ENCODE data around the gene CYFIP1.

CYFIP1 gene

GRCh38 chr15:22887157-22887951 lies 92.8 kb downstream of the CYFIP1 start:
- DNase-seq: no peak

DNA sequence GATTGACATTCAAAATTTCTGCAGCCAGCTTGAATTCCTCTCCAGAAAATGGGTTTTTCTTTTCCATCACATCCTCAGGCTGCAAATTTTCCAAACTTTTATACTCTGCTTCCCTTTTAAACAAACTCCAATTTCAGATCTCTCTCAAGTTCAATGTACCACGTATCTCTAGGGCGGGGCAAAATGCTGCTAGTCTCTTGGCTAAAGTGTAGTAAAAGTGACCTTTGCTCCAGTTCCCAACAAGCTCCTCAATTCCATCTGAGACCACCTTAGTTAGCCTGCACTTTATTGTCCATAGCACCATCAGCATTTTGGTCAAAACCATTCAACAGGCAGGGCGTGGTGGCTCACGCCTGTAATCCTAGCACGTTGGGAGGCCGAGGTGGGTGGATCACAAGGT lies 95.0 kb downstream of the CYFIP1 start:
- no peak for DNase-seq

- no peak for DNase-seq
Measured at GRCh38 chr15:22884344-22884743, 95.8 kb downstream of the CYFIP1 start.

DNA sequence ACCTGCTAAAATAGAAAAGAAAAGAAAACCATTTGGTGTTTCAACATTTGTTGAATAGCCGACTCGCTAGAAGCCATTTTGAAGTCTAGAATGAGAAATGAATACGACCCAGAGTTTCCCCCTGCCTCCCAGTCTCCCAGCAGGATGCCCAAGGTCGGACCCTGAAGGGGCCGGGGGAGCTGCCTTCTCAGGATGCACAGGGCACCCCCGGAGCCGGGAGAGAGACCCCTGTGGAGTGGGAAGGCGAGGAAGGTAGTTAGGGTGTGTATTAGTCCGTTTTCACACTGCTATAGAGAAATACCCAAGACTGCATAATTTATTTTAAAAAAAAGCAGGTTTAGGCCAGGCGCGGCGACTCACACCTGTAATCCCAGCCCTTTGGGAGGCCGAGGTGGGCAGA lies 97.0 kb downstream of the CYFIP1 start:
- no peak for DNase-seq

DNA sequence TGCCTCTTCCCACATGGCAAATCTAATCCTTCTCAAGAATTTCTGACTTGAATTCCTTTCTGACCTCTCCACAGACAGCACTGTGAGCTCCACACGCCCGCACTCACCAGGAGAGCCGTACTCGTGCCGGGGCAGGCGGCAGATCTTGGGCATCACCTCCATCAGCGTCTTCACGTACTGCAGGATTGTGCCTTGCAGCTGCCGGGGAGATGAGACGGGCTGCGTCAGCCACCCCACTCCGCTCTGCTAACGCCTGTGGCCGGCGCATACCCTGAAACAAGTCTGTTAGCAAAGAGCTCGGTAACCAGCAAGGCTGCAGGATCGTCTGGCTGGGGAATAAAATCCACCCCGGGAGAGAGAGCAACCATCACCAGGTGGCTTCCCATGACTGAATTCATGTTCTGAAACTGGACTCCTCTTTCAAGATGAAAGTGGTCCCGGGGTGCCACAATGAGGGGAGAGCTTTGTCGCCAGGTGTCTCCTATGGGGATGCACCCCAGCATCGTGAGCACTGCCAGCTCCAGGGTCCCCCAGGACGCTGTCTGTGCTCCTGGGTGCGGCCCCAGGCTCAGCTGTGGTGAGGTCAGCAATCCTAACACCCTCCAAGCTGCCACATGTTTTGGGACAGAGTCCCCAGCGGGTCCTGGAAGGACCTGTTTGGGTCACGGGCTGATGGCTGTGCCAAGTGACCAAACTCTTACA lies 98.3 kb downstream of the CYFIP1 start:
- no peak for DNase-seq

DNA sequence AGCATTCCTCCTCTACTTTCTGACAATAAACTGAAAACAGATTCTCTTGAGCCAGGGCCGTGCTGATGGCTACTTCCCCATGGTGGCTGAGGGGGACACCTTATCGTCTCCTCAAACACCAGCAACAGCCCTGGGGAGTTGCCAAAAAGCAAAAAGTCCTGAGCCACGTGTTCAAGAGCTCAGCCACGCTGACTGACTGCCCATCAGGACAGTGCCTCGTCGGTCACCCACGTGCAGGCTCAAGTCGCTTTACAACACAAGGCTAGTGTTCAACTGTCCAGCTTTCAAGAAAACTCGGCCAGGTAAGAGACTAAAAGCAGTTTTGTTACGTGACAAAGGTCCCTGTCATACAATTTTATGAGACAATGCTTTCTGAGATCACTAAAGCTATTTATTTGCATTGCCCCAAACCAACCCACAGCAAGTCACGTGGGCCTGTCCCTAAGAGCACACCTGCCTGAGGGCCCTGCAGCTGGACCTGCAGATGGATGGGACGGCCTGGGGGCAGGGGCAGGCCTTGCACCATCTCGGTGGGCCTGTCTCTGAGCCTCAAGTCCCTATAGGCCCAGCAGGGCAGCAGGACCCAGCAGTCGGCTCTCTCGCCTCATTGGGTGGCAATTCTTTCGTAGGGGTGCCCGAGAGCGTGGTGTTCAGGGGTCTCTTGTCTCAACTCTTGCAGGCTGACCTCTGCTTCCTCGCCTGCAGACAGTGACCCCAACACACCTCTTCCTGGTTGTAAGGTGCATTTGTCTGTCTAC lies 99.0 kb downstream of the CYFIP1 start:
- DNase-seq: no peak

DNA sequence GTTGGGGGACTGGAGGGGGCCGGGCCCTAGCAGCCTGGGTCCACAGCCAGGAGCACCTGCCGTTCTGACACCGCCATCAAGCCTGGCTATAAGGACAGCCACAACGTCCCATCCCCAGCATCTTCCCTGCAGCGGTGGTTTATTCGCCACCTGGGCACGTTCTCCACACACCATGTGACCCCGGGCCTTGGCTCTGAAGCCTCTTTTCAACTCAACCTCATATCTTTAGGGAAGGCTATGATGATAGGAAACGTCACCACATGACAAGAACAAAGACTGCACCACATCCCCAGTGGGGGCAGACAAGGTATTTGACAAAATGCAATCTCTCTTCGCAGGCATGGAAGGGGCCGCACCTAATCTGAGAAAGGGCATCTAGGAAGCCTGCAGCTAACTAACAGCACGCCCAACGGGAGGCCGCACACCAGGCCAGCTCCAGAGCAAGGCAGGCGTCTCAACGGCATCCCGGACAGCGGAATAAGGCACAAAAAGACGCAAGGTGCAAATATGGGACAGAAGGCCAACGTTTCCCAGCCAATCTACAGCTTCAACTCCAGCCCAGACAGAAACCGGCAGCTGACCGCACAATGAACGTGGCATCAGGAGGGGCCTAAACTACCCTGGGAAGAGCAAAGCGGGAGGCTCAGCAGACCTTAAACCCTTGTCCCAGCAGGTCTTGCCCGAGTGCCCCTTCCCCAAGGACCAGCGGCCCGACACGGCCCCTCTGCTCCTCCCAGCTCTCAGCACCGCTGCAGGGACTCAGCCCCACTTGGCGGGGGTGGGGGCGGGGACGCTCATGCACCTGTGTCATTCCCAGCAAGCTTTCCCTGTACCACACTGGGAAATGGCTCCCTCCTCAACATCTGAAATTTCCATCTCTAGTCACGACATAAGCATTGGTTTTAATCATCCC lies 99.8 kb downstream of the CYFIP1 start:
- DNase-seq: no peak

DNA sequence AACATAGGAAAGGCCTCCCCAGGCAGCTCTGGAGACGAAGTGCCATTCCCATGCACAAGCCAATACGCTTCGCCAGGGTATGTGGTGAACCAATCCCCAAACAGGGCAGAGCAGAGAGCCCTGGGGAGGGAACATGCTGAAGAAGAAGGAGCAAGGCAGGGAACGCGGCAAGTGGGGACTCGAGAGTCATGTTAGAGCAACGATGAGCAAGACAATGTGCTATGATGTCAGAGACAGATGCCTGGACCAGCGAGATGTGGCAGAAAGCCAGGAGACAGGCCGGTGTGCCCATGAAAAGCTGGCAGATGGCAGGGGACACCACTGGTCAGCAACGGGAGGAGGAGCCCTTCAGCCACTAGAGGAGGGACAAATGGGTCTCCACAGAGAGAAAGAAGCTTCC lies 102.1 kb downstream of the CYFIP1 start:
- no peak for DNase-seq

- no peak for DNase-seq
Measured at GRCh38 chr15:22877607-22878006, 102.6 kb downstream of the CYFIP1 start.

GRCh38 chr15:22877117-22877516 lies 103.1 kb downstream of the CYFIP1 start:
- DNase-seq: no peak

DNA sequence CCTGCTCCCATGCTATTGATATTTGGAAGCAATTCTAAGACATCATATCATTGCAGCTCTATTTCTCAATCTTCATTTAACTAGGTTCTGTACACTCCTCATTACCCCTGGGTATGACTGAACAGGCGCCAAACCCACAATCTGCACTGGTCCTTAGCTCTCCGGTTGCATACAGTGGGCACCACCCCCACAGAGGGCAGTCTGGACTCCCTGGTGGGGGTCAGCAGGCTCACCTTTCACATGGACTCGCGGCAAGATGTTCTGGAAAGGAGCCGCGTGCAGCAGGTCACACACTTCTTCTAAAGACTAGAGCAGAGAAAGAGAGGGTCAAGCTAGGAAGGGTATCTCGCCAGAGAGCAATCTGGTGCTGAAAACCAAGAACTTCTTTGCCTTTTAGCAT lies 105.2 kb downstream of the CYFIP1 start:
- DNase-seq: no peak

GRCh38 chr15:22874256-22874655 lies 105.9 kb downstream of the CYFIP1 start:
- DNase-seq: no peak

GRCh38 chr15:22873841-22874240 lies 106.3 kb downstream of the CYFIP1 start:
- DNase-seq: no peak

GRCh38 chr15:22872936-22873701 lies 107.0 kb downstream of the CYFIP1 start:
- DNase-seq: no peak

DNA sequence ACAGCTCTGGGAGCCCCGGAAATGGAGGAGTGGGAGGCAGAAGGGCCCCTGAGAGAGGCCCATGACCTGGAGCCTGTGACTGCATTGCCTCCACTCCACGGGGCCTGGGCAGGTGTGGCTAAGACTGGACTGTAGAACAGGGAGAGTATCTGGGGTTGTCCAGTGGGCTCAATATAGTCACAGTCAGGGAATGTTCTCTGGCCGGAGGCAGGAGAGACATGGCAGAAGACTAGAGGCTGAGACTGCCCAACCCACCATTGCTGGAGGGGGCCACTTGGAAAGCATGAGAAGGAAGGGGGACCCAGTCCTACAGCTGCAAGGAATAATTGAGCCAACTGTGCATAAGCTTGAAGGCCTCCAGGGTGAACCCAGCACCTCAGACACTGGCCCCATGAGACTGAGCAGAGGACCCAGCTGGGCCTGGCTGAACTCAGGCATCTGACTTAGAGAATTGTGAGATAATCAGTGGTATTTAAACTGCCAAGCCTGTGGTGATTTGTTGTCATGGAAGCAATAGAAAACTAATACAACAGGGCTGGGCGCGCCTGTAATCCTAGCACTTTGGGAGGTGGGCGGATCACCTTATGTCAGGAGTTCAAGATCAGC lies 108.6 kb downstream of the CYFIP1 start:
- DNase-seq: no peak

DNA sequence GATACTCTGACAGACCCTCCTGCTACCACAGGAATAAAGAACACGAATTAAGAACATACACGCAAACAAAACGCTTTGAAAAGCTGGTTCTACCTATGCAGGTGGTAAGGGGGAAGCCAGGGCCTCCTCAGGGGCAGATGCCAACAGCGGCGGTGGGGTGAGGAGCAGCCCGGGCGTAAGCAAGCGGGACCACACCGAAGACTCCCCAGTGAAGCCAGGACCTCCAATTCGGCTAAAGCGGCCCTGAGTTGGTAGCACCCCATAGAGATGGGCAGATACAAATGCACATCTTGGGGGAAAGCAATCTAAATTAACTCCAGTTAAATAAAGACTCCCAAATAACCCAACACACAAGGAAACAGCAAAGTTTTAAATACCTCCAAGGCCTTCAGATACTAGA lies 109.3 kb downstream of the CYFIP1 start:
- no peak for DNase-seq

GRCh38 chr15:22869856-22870255 lies 110.3 kb downstream of the CYFIP1 start:
- no peak for DNase-seq

- DNase-seq: no peak
Measured at GRCh38 chr15:22868928-22869327, 111.2 kb downstream of the CYFIP1 start.

GRCh38 chr15:22868495-22868894 lies 111.7 kb downstream of the CYFIP1 start:
- no peak for DNase-seq

GRCh38 chr15:22867886-22868285 lies 112.3 kb downstream of the CYFIP1 start:
- no peak for DNase-seq

DNA sequence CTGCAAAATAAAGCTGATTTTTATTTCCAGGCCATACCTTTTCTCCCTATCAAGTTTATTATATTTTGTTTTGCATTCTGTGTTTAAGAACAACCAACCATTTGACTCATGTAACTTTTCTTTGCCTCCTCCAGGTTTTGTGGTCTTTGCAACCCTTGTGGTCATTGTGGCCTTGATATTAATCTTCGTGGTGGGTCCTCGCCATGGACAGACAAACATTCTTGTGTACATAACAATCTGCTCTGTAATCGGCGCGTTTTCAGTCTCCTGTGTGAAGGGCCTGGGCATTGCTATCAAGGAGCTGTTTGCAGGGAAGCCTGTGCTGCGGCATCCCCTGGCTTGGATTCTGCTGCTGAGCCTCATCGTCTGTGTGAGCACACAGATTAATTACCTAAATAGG lies 114.1 kb downstream of the CYFIP1 start:
- DNase-seq: no peak

Measured in stimulated activated naive CD4-positive, alpha-beta T cell (primary cell).